ENCODE measurements around the gene KBTBD6. TPM values are rescaled to one million over a fixed set of nuclear protein-coding genes. Genes with fewer than 3 reads are reported as not detected.

Gene KBTBD6
- total RNA-seq, 1 experiment from 2014 or later, result 9.1 TPM

MicroRNA genes within 50 kb of the gene (microRNA counts, 767-probe panel; counts per million panel counts)
- not detected for microRNA hsa-miR-3168

Small RNAs within 50 kb of the gene (microRNA-seq; reads per million reads assigned to microRNA genes)
- not detected for gene MIR3168 (ENCODE audit: borderline number of aligned reads)

Other genes with a start within 250 kb of the KBTBD6 start
- gene ELF1, start 113.5 kb downstream of the KBTBD6 start, total RNA-seq (2021; ENCODE audit: unreplicated experiment), result 30.0 TPM
- gene WBP4, start 71.3 kb downstream of the KBTBD6 start, total RNA-seq (2021; ENCODE audit: unreplicated experiment), result 14.5 TPM
- 6.2 TPM for gene KBTBD7, start 61.8 kb upstream of the KBTBD6 start, total RNA-seq (2021; ENCODE audit: unreplicated experiment)
- 11.4 TPM for gene MTRF1, start 130.8 kb upstream of the KBTBD6 start, total RNA-seq (2021; ENCODE audit: unreplicated experiment)
- gene NAA16, start 178.5 kb upstream of the KBTBD6 start, total RNA-seq (2021; ENCODE audit: unreplicated experiment), result 19.1 TPM